ENCODE results near the gene KIAA0319L. TPM values are rescaled to one million over a fixed set of nuclear protein-coding genes. Genes with fewer than 3 reads are reported as not detected.

The KIAA0319L gene
- total RNA-seq, 2 donors from 2014 or later, result 68.4 to 77.6 TPM

DNA sequence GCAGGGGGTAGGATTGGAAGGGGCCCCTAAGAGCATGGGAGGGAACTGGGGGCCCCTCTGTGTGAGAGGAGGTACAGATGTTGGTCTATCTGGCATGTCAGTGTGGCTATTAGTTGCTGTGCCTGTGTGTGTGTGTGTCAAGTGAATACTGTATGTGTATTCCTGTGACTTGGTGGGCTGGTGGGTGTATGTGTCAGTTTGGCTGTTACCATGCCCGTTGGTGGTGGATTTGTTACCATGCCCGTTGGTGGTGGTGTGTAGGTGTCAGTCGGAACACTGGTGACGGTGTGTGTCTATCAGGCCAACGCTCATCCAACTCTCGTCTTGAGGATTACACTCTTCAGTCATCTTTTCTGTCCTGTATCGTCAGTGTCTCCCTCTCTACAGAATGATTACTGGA, 38.5 kb upstream of the KIAA0319L start:
- Mint-ChIP-seq H3K27ac (no peak overlapping the region), H3K36me3 (ENCODE audit: low read depth) (peaks cover 6% of the 10 kb centered on the region), H3K4me1 (peaks cover 25% of the 10 kb centered on the region), H3K9me3 (no peaks in the 10 kb centered on the region), H3K27me3 (ENCODE audit: insufficient read depth) (no peaks in the 10 kb centered on the region), H3K4me3 (no peak overlapping the region)
- peaks cover 11% of the 10 kb centered on the region for H3K4me1 ChIP-seq (ENCODE audit: control insufficient read depth, insufficient read depth, low read length)
- no peak overlapping the region for H3K27ac ChIP-seq (ENCODE audit: low read depth, low read length)
- H3K27me3 ChIP-seq (ENCODE audit: control insufficient read depth, insufficient read depth, low read length, poor library complexity, severe bottlenecking), result no peaks in the 10 kb centered on the region
- H3K9me3 ChIP-seq (ENCODE audit: control insufficient read depth, low read length), result no peaks in the 10 kb centered on the region
- no peak overlapping the region for H3K4me3 ChIP-seq (ENCODE audit: low read length)
- TF ChIP-seq, protein P1, sequence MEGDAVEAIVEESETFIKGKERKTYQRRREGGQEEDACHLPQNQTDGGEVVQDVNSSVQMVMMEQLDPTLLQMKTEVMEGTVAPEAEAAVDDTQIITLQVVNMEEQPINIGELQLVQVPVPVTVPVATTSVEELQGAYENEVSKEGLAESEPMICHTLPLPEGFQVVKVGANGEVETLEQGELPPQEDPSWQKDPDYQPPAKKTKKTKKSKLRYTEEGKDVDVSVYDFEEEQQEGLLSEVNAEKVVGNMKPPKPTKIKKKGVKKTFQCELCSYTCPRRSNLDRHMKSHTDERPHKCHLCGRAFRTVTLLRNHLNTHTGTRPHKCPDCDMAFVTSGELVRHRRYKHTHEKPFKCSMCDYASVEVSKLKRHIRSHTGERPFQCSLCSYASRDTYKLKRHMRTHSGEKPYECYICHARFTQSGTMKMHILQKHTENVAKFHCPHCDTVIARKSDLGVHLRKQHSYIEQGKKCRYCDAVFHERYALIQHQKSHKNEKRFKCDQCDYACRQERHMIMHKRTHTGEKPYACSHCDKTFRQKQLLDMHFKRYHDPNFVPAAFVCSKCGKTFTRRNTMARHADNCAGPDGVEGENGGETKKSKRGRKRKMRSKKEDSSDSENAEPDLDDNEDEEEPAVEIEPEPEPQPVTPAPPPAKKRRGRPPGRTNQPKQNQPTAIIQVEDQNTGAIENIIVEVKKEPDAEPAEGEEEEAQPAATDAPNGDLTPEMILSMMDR (conservative IDR thresholded peaks at IDR 0.05), result no peak
- 92% methylated on average over 2 to 7 of the region's 7 CpGs for WGBS, 2 experiments (ENCODE audit: insufficient coverage in 1 of 2, insufficient read length in 1 of 2)
- no peak for DNase-seq
- peaks cover 3% of the 10 kb centered on the region for H3K36me3 ChIP-seq (ENCODE audit: control insufficient read depth, insufficient read depth, low read length)
- H3K9ac ChIP-seq (ENCODE audit: extremely low read depth, low read length, poor library complexity, severe bottlenecking), result no peak overlapping the region

DNA sequence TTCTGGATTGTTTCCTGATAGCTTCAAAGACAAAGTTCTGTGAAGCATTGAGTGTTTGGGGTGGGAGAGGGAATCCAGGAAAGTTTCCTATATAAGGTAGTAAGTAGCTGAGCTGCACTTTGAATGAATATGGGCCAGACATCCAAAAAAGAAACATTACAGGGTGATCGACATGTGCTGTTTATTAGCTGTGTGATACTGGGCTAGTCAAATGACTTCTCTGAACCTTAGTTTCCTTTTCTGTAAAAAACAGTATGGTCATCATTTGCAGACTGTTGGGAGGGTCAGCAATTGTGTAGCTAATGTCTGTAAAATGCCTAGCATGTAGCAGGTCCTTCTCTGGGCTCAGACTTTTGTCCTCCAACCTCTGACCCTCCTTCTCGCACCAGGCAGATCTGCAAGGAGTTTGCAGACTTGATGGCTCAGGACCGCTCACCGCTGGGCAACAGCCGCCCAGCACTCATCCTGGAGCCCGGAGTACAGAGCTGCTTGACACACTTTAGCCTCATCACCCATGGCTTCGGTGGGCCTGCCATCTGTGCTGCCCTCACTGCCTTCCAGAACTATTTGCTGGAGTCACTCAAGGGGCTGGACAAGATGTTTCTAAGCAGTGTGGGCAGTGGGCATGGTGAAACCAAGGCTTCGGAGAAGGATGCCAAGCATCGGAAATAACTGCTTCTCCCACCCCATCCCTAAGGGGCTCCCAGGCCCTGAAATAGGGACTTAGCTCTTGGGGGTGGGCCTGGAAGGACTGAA, 37.0 kb upstream of the KIAA0319L start:
- WGBS, 2 experiments (ENCODE audit: insufficient coverage in 1 of 2, insufficient read length in 1 of 2), result 95 to 98% methylated on average over 5 to 9 of the region's 9 CpGs
- H3K9me3 Mint-ChIP-seq, result no peaks in the 10 kb centered on the region
- no peak overlapping the region for H3K4me3 Mint-ChIP-seq
- H3K9me3 ChIP-seq (ENCODE audit: control insufficient read depth, low read length), result no peaks in the 10 kb centered on the region
- no peaks in the 10 kb centered on the region for H3K27me3 ChIP-seq (ENCODE audit: control insufficient read depth, insufficient read depth, low read length, poor library complexity, severe bottlenecking)
- H3K27ac Mint-ChIP-seq, result no peak overlapping the region
- no peaks in the 10 kb centered on the region for H3K27me3 Mint-ChIP-seq (ENCODE audit: insufficient read depth)
- H3K36me3 ChIP-seq (ENCODE audit: control insufficient read depth, insufficient read depth, low read length), result no peaks in the 10 kb centered on the region
- TF ChIP-seq, protein P1 (conservative IDR thresholded peaks at IDR 0.05), result no peak
- no peak for DNase-seq
- H3K9ac ChIP-seq (ENCODE audit: extremely low read depth, low read length, poor library complexity, severe bottlenecking), result no peak overlapping the region
- H3K27ac ChIP-seq (ENCODE audit: low read depth, low read length), result no peak overlapping the region
- no peak overlapping the region for H3K4me3 ChIP-seq (ENCODE audit: low read length)
- no peaks in the 10 kb centered on the region for H3K36me3 Mint-ChIP-seq (ENCODE audit: low read depth)
- peaks cover 11% of the 10 kb centered on the region for H3K4me1 ChIP-seq (ENCODE audit: control insufficient read depth, insufficient read depth, low read length)
- peaks cover 23% of the 10 kb centered on the region for H3K4me1 Mint-ChIP-seq

DNA sequence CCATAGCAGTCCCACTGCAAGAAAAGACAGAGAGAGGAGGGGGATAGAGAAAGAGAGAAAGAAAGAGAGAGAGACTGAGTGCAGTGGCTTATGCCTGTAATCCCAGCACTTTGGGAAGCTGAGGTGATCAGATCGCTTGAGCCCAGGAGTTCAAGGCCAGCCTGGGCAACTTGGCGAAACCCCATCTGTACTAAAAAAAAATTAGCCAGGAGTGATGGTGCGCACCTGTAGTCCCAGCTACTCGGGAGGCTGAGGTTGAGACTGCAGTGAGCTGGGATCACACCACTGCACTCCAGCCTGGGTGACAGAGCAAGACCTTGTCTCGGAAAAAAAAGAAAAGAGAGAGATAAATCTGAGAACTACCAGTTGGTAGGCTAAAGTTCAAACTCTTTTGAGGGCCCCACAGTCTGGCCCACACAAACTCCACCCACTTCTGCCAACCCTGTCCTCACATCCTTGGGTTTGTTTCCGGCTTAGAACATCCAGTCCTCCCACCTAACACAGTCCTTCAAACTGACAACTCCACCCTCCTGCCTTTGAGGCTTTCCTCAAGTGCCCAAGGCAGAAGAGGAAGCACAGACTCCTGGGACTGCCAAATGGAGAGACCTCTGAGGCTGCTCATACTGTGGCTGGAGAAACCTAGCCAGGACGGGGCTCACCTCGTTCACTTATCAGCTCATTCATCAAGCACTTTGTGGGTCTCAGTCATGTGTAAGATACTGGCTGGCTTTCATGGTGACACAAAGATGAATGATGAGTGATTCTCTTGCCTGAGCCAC, 36.0 kb upstream of the KIAA0319L start:
- Histone ChIP-seq H3K4me3 (ENCODE audit: low read length) (no peak overlapping the region), H3K27ac (ENCODE audit: low read depth, low read length) (no peak overlapping the region), H3K9ac (ENCODE audit: extremely low read depth, low read length, poor library complexity, severe bottlenecking) (no peak overlapping the region), H3K9me3 (ENCODE audit: control insufficient read depth, low read length) (no peaks in the 10 kb centered on the region), H3K4me1 (ENCODE audit: control insufficient read depth, insufficient read depth, low read length) (peaks cover 11% of the 10 kb centered on the region), H3K27me3 (ENCODE audit: control insufficient read depth, insufficient read depth, low read length, poor library complexity, severe bottlenecking) (no peaks in the 10 kb centered on the region), H3K36me3 (ENCODE audit: control insufficient read depth, insufficient read depth, low read length) (no peaks in the 10 kb centered on the region)
- Mint-ChIP-seq H3K36me3 (ENCODE audit: low read depth) (no peaks in the 10 kb centered on the region), H3K27ac (no peak overlapping the region), H3K27me3 (ENCODE audit: insufficient read depth) (no peaks in the 10 kb centered on the region), H3K4me1 (peaks cover 17% of the 10 kb centered on the region), H3K4me3 (no peak overlapping the region), H3K9me3 (no peaks in the 10 kb centered on the region)
- WGBS, 2 experiments (ENCODE audit: insufficient coverage in 1 of 2, insufficient read length in 1 of 2), result 89 to 90% methylated on average over 4 to 8 of the region's 8 CpGs
- TF ChIP-seq, protein P1 (conservative IDR thresholded peaks at IDR 0.05), result no peak
- no peak for DNase-seq
